Amniotic stem cell (primary cell): Measurements from ENCODE around the gene VPS11.
A peak's percentile ranks its signal among the peaks of the same experiment; 100 is the strongest.

Source experiments
- DNase-seq: peaks from one replicate; lab custom pipeline; 2025; lab: John Stamatoyannopoulos, UW

Gene VPS11

DNA sequence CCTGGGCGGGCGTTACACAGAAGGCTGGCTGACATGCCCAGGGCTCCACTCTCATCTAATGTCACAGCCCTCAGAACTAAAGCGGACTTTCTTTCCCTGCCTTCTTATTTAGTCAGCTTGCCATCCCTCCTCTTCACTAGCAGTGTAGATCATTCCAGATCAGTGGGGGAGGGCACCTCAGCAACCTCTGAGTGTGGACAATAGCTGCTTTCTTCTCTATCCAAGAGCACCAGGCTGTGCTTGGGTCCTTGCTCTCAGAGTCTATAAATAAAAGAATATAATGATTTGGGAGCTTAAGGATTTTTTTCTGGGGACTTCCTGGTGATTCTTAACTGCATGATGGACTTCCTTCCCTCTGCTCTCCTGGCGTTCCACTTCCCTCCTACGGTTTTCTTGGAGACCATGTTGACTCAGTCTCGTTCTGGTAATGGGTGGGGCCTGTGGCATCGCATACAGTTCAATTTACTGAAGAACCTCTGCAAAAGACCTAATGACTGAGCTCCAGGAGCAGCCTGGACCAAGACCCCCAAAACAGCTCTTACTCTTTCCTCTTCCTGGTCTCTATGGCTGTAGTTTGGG is 14.2 kb downstream of the VPS11 start:
- no peak for DNase-seq

DNA sequence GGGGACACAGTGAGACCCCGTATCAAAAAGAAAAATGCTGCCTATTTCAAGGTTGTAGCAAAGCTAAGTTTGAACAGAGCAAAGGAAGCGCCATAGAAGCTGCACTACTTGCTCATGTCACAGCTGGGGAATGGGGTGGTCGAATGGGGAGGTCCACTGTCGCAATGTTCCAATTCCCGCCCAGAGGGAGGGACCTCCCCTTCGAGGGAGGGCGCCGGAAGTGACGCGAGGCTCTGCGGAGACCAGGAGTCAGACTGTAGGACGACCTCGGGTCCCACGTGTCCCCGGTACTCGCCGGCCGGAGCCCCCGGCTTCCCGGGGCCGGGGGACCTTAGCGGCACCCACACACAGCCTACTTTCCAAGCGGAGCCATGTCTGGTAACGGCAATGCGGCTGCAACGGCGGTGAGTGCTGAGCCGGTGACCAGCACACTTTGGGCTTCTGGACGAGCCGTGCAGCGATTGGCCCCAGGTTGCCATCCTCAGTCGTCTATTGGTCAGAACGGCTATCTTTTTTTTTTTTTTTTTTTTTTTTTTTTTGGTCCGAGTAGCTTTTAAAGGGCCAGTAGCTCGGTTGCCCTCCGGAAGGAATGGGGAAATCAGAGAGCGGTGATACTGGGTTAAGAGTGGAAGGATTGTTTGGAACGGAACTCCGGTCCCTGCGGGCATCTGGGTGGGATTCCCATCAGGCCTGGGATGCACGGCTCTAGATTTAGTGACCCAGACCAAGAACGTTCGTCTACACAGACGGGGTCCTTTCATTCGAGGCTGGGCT is 17.2 kb downstream of the VPS11 start, which contains the start of gene HMBS:
TSS of gene HMBS (plus strand) at position 219 of the 774 bp plus-strand sequence. CDS start at position 372, 153 bp downstream.
- DNase-seq: peak; percentile 89

DNA sequence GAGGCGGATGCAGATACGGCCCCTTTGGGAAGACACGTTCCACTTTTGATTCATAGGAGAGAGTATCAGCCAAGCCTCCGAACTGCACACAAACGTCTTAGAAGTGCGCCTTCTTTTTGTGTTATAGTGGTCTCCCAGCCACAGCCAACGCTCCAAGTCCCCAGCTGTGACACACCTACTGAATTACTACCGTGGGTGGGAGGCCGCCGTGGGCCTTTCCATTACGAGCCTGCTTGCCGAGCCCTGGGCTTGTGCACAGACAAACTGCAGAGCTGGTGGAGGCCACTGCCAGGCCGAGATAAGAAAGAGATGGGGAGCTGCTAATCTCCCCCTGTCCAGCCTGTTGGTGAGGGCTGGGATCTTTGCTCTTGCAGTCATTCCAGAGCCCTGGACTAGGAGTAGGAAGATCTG is 17.8 kb downstream of the VPS11 start:
- no peak for DNase-seq

DNA sequence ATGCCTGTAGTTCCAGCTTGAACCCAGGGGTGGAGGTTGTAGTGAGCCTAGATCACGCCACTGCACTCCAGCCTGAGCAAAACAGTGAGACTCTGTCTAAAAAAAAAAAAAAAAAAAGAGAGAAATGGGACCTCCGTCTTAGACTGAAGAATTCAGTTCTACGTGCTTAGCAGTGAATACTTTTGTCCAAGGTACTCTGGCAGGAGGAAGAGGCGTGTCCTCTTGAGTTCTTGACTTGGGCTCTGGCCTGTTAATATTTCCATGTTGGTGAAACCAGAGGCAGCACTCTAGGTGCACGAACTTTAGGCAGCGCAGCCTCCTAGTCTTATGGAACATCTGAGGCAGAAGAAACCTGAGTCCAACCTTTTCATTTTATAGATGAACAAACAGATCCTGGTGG is 19.5 kb downstream of the VPS11 start:
- no peak for DNase-seq

DNA sequence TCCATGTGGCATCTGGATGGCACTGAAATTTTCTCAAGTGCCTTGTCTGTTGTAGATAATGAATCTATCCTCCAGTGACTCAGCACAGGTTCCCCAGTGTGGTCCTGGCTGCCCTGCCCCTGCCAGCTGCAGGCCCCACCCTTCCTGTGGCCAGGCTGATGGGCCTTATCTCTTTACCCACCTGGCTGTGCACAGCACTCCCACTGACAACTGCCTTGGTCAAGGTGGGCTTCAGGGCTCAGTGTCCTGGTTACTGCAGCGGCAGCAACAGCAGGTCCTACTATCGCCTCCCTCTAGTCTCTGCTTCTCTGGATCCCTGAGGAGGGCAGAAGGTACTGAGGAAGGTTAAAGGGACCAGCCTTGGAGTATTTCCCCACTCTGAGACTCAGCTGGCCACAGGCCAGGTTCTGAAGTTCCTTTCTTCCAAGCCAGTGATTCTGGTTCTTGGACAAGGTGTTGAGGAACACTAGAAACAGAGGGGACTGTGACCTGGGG is 20.2 kb downstream of the VPS11 start:
- DNase-seq: no peak

DNA sequence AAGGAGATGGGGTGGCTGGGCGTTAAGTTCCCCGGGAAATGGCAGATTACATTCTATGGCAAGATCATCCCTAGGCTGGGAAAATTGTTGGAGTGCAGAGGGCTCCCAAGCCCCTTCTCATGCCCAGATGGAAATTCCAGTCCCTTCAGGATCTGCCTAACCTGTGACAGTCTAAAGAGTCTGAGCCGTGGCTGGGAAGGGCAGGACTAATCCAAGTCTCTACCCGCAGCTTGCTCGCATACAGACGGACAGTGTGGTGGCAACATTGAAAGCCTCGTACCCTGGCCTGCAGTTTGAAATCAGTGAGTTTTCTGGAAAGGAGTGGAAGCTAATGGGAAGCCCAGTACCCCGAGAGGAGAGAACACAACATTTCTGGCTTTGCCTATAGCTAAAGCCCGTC is 20.8 kb downstream of the VPS11 start:
- DNase-seq: no peak

DNA sequence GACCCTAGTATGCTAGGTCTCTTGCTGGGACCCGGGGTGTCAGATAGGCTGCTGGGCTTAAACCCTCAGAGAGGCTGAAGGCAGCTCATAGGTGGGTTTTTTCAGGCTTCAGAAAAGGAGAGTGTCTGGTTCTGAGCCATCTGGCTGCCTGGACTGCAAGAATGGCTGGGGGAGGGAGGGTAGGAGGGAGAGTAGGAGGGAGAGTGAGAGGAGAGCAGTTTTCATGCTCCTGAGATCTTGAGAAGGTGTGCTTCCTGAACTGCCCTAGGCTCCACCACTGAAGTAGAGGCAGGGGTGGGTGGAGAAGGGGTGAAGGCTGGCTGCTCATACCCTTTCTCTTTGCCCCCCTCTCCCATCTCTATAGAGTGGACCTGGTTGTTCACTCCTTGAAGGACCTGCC is 21.7 kb downstream of the VPS11 start:
- DNase-seq: no peak

DNA sequence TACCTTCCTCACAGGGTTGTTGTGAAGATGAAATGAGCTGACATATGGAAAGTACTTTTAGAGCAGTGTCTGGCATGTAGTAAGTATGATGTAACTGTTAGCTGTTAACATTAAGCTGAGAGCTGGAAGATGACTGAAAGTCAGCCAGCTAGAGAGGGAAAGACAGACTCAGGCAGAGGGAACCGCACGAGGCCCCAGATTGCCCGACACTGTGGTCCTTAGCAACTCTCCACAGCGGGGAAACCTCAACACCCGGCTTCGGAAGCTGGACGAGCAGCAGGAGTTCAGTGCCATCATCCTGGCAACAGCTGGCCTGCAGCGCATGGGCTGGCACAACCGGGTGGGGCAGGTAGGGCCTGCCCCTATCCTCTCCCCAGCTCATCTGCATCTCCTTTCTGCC is 23.6 kb downstream of the VPS11 start:
- DNase-seq: no peak

DNA sequence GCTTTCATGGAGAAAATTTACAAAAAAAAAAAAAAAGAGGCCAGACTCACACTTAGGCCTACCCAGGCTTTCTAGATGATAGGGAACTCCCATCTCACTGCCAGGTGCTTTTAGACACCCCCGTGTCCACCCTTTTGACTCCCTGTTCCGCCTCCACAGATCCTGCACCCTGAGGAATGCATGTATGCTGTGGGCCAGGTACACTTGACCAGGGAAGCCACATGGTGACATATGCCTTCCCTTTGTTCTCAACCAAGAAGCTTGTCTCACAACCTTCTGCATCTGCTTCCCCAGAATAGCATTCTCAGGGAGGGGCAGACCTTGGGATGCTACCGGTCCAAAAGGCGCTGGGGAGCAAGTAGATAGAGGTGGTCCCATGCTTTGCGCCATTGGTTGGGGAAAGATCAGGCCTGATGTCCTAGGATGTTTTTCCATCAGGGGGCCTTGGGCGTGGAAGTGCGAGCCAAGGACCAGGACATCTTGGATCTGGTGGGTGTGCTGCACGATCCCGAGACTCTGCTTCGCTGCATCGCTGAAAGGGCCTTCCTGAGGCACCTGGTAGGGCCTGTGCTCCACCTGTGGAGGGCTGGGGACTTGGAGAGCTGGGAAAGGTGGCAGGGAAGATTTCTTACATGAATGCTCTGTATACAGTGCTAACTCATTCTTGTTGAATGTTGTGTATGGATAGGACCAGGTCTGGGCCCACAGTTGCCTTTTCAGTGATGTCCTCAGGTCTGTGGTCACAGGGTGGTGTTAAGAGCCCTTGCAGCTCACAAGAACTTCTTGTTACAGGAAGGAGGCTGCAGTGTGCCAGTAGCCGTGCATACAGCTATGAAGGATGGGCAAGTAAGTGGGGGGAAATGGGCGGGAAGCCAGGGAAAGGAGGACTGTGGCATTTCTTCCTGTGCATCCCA is 24.6 kb downstream of the VPS11 start:
- no peak for DNase-seq

DNA sequence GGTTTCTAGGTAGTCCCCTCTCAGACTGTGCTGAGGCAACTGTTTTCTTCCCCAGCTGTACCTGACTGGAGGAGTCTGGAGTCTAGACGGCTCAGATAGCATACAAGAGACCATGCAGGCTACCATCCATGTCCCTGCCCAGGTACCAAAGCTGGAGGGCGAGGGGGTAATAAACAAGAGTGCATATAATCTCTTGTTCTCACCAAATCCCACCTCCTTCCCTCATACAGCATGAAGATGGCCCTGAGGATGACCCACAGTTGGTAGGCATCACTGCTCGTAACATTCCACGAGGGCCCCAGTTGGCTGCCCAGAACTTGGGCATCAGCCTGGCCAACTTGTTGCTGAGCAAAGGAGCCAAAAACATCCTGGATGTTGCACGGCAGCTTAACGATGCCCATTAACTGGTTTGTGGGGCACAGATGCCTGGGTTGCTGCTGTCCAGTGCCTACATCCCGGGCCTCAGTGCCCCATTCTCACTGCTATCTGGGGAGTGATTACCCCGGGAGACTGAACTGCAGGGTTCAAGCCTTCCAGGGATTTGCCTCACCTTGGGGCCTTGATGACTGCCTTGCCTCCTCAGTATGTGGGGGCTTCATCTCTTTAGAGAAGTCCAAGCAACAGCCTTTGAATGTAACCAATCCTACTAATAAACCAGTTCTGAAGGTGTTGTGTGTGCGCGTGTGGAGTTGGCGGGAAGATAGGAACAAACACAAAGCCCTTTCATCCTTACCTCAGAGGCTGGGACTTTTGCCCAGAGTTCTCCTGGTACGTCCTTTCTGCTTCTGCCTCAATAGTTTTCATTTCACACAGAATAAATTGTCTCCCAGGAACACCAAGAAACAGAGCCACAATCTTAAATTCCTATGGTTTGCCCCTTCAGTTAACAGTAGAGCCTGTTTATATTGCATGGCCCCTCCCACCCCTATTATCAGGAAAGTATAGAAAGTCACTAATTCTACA is 25.5 kb downstream of the VPS11 start:
- DNase-seq: no peak

DNA sequence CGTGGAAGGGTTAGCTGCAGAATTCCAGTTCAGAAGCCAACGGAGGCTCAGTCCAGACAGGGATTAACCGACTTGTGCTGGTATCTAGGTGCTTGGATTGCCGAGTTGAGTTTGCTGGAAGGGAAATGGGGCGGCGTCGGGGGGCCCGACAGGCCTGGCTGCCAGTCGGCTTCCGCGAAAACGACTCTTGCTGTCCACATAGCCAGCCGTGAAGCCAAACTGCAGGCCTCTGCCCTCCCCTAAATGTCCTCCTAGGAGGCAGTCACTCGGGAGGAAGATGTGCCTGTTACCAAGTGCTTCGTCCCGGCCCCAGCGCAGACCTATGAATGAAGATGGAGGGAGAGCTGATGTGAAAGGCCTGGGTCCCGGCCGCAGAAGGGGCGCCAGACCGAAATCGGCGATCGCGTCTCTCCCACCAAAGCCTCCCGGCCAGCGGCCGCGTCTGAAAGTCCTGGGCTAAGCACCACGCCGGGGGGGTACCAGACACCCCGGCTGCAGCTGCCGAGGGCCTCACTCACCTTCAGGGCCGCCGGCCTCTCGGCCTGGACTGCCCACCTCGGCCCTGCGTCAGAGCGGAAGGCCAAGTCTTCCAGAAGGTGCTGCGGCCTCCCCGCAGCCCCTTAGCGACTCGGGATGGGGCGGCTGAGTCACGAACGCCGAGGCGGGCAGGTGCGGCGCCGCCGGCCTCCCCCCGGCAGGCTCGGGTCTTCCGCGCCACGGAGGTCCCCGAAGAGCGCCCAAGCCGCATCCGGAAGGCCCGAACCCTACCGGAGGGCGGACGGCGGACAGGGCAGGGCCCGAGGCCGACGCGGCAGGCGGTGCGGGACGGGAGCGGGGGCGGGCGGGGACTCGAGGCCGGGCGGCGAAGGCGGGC is 26.6 kb downstream of the VPS11 start:
- no peak for DNase-seq

DNA sequence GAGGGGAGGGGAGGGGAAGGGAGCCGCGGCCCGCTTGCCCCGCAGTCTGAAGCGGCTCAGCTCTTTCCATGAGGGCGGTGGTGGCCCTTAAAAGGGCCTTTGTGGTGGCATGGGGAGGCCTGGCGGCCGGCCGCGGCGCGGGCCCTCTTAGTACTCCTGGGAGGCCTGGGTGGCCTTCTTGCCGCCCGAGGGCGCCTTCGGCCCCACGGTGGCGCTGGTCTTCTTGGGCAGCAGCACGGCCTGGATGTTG is 27.1 kb downstream of the VPS11 start:
- DNase-seq: peak; percentile 58

DNA sequence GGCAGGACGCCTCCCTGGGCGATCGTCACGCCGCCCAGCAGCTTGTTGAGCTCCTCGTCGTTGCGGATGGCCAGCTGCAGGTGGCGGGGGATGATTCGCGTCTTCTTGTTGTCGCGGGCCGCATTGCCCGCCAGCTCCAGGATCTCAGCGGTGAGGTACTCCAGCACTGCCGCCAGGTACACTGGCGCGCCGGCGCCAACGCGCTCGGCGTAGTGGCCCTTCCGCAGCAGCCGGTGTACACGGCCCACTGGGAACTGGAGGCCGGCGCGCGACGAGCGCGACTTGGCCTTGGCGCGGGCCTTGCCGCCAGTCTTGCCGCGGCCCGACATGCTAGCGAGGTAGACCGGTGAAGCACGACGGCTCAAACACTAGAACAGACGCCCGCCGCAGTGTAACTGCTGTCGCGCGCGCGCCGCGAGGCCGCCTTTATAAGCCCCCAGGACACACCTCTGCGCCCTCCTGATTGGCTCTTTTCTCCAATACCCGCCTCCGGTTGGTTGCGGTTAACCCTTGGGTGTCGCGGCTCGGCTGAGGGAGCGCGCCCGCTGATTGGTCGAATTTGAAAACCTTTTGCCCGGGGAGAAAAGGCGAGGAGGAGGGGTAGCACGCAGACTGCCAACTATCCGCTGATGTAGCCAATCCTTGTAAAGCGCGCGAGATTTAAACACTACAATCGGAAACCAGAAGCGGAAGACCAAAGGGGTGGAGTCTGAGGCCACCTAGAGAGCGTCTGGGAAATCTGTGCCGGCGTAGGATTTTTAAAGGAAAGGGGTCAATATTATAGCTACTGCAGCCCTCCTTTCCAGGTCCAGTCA is 27.7 kb downstream of the VPS11 start:
- peak; percentile 98 for DNase-seq

DNA sequence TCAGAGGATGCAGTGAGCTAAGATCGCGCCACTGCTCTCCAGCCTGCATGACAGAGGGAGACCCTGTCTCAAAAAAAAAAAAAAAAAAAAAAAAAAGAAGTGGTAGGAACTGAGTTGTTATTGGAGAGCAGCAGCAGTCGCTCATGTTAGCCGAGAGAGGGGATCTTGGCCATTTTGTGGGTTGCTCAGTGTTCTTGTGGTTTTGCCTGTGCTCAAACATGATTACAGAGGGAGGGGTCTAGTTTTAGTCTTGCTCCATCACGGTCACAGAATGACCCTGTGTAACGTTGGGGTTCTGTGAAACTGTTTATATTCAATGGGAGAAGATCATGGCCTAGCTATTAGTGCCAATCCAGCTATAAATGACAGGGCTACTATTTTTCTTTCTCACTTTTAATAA is 32.1 kb downstream of the VPS11 start:
- DNase-seq: no peak

DNA sequence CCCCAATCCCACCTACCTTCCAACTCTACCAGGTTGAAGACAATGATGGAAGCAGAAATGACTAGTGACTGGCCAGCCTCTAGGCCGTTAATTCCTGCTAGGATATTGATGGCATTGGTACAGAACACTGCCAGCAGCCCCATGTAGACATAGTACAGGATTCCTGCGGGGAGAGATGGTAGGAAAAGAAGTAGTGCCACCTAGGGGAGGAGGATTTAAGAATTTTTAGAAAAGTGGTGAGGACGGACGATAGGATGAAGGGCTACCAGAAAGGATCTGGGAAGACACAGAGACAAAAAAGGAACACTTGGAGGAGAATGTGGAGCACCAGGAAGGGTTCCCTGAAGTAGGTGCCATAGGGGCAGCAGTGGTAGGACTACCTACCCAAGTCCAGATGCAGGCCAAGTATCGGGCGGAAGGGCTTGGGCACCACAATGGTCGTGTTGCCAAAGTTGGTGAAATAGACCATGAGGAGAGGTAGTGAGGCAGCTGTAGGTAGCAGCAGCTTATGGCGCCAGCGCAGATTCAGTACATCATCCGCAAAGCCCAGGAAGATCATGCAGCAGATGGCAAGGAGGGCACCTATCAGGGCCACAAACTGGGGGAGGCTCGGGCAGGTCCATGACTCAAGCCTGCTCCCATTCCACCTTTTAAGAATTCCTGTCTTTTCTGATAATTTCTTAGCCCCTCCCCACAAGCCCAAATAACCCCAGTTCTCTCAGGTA is 32.8 kb downstream of the VPS11 start:
- DNase-seq: no peak

DNA sequence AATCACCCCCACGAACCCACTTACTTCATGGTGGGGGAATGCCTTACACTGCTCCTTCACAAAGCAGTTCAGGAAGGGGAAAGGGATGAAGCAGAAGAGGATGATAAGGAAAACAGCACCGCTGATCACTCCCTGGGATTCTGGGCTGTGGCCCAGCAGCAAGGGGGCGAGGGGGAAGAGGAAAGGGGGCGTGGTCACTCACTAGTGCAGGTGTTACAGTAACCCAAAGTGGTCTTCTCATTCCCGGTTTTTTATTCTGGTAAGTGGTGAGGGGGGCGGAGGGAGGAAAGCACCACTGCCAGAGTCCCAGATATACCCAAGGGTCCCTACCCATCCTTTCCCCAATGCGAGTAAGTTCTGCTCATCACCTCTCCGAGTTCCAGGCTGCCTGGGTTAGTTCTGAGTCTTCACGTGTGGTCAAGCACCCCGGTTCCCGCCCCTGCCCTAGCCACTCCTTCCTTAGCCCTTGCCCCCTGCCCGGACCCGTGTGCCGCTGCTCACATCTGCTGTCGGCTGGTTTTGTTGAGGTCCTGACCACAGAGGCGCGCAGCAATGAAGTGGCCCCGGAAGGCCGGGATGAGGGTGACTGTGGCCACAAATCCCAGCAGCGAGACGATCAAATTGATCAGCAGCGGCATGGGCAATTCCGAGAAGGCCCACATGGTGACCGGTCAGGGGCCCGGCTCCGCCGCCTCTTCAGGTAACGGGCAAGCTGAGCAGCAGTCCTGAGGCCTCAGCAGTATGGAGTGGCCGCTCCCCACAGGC is 33.6 kb downstream of the VPS11 start:
- no peak for DNase-seq

DNA sequence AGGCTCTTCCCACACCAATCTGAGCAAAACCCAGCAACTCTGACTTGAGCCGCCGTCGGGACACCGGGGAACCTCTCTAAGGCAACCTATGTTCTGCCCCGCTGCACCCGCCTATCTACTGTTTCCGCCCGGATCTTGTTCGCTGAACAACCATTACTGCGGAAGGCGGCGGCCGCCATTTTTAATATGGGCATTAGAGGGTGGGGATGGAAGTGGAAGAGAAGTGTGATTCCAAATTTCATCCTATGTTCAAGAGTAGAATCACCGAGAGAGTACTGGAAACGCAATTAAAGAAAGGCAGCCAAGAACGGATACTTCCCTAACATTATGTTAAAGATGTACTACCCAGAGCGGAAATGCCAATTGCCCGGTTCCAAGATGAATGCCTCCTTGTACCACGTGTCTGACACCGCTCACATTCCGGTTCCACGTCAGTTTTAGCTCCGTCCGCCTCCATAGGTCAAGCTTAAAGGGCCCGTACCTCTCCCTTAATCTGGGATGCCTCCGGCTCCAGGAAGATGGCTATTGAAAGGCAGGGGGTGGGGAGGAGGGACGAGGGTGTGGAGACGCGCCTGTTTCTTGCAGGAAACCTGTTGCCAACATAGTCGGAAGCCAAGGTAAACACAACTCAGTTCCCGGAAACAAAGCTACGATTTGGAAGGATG is 34.3 kb downstream of the VPS11 start, which contains the start of gene DPAGT1:
TSS of gene DPAGT1 (minus strand) at position 95 of the 665 bp plus-strand sequence. CDS start 198 bp downstream, outside the sequence.
- peak; percentile 71 for DNase-seq
